ENCODE data around the gene CASD1. TPM values are rescaled to one million over a fixed set of nuclear protein-coding genes. Genes with fewer than 3 reads are reported as not detected.

CASD1 gene
- total and polyA plus RNA-seq, 2 of the 4 experiments (the other 2 are of a cell fraction): 4.0 to 4.5 TPM

DNA sequence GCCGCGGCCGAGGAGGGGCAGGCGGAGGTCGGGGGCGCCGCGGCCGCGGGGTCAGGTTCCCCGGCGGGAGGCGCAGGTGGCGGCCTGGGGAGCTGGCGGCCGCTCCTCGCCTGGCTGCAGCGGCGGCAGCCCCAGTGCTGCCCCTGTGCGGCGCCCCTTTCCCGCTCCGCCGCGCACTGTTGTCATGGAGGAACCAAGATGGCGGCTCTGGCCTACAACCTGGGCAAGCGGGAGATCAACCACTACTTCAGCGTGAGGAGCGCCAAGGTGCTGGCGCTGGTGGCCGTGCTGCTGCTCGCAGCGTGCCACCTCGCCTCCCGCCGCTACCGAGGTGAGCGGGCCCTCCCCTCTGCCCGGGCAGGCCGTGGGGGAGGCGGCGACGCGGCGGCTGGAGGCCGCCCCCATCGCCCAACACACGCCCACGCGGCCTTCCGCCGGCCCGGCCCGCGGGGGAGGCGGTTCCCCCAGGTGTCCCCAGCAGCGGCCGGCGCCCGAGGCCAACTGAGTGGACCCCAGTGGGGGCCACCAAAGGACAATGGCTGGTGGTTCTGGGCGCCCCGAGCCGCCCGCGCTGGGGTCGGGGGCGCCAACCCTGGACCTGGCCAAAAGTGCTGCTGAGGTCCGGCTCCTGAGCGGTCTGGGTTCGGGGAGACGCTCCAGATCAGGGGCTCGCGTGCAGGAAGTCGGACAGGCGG, 425 bp downstream of the CASD1 start:
- no peaks in the 10 kb centered on the region for H3K36me3 ChIP-seq (ENCODE audit: control insufficient read depth, insufficient read depth, low read length)
- in situ Hi-C loops (cut with MboI; ENCODE audit: low sequenced_read_pairs) (no loop called here), intact Hi-C loops (cut with micrococcal nuclease) (loop anchor here (1.0 to 10.0 kb wide), 2 partner anchors 61 to 145 kb away; partner anchors contain the start of gene SGCE), dilution Hi-C loops (cut with HindIII; ENCODE audit: low sequenced_read_pairs, unreplicated experiment) (no loop called here)
- H4K20me1 ChIP-seq (ENCODE audit: insufficient read depth, low read length): no peaks in the 10 kb centered on the region
- ChIA-PET POLR2A (ENCODE audit: unreplicated experiment) (interaction anchor here (0.7 kb wide), 1 partner anchor 214 kb away, joined by 3 read pairs; no protein-coding TSS in a partner anchor), CTCF (no interaction called here)
- peaks cover 14 to 18% of the 10 kb centered on the region in 2 experiments; a peak in 3 of 4 replicates for H3K79me1 ChIP-seq (ENCODE audit: low read depth in 1 of 2, low read length in 2 of 2)
- H2BK20ac ChIP-seq (ENCODE audit: low read depth, low read length): no peak overlapping the region
- ATAC-seq (ENCODE audit: low read depth) (peak; percentile 91), DNase-seq (peak; percentile 53)
- no peak overlapping the region for H3K23ac ChIP-seq (ENCODE audit: low read depth, low read length)
- H3K4me3 ChIP-seq (ENCODE audit: insufficient read depth, low read depth, low read length): peak overlapping the region; percentile 96
- no peak overlapping the region; the same call in 1 of the 2 replicates for H3K56ac ChIP-seq (ENCODE audit: extremely low read depth, insufficient read depth, low read length)
- peak overlapping the region; percentile 79 to 98; a peak in 3 of 4 replicates for H4K8ac ChIP-seq (ENCODE audit: low read depth in 2 of 2, low read length in 2 of 2)
- H2AK9ac ChIP-seq (replicated peaks; ENCODE audit: low read depth, low read length, poor library complexity): peak overlapping the region; percentile 94
- H3K4ac ChIP-seq (ENCODE audit: low read depth, low read length): peak overlapping the region; percentile 83
- peak overlapping the region; percentile 95 for H4K5ac ChIP-seq (ENCODE audit: low read depth, low read length)
- H2BK15ac ChIP-seq (ENCODE audit: low read depth, low read length): peak overlapping the region; percentile 91; the same call in 1 of the 3 replicates
- H3K9me3 ChIP-seq (ENCODE audit: control insufficient read depth, insufficient read depth, low read length): no peaks in the 10 kb centered on the region
- H3K14ac ChIP-seq (replicated peaks; ENCODE audit: low read depth, low read length): peak overlapping the region; percentile 25; the same call in 1 of the 2 replicates
- H3K9ac ChIP-seq (ENCODE audit: low read depth, low read length): peak overlapping the region; percentile 89
- H3K4me1 ChIP-seq (ENCODE audit: control insufficient read depth, insufficient read depth, low read length): peaks cover 3% of the 10 kb centered on the region
- H4K91ac ChIP-seq (ENCODE audit: insufficient read depth, low read depth, low read length): peak overlapping the region; percentile 92
- peak overlapping the region; percentile 93 for H3K18ac ChIP-seq (ENCODE audit: low read depth, low read length)
- no peak overlapping the region for H2AK5ac ChIP-seq (ENCODE audit: low read depth, low read length)
- BruUV-seq (replicated peaks): no TSS peak
- H3K27me3 ChIP-seq (ENCODE audit: control insufficient read depth, insufficient read depth, low read length): no peaks in the 10 kb centered on the region
- peak overlapping the region; percentile 88 for H3K4me2 ChIP-seq (ENCODE audit: low read depth, low read length)
- H3K27ac ChIP-seq (ENCODE audit: insufficient read depth, low read length): peak overlapping the region; percentile 90
- 0% methylated on average over 42 of the region's 75 CpGs; no CpG with 5 or more reads in 1 of the 2 experiments for WGBS, 2 experiments (ENCODE audit: extremely low coverage in 2 of 2, insufficient read length in 1 of 2)
- peak overlapping the region; percentile 89 for H2BK5ac ChIP-seq (ENCODE audit: low read depth, low read length, poor library complexity, severe bottlenecking)
- H2AFZ ChIP-seq (replicated peaks; ENCODE audit: low read length, poor library complexity): peak overlapping the region; percentile 100
- H2BK120ac ChIP-seq (ENCODE audit: low read depth, low read length): peak overlapping the region; percentile 80
- 0 out of 2 replicates have a peak, but pooled peaks cover 5% of the 10 kb centered on the region for H3K9me1 ChIP-seq (ENCODE audit: insufficient read depth, low read length)
- TF ChIP-seq POLR2A (IDR thresholded peaks at IDR 0.05; ENCODE audit: low read depth, low read length) (0 out of 2 replicates have a peak, but pooled peaks have one; percentile 45), NFE2L2 (IDR thresholded peaks at IDR 0.05; ENCODE audit: low read depth, low read length) (no peak), MAZ (IDR thresholded peaks at IDR 0.05; ENCODE audit: borderline replicate concordance, low read depth, low read length) (0 out of 2 replicates have a peak, but pooled peaks have one; percentile 28), CHD1 (IDR thresholded peaks at IDR 0.05; ENCODE audit: low read depth, low read length) (no peak), SMC3 (IDR thresholded peaks at IDR 0.05; ENCODE audit: low read depth, low read length) (no peak), RFX5 (IDR thresholded peaks at IDR 0.05; ENCODE audit: low read depth, low read length) (no peak), MAFK (IDR thresholded peaks at IDR 0.05; ENCODE audit: low read depth, low read length) (no peak), CEBPB (IDR thresholded peaks at IDR 0.05; ENCODE audit: low read depth, low read length) (no peak), BHLHE40 (IDR thresholded peaks at IDR 0.05; ENCODE audit: low read depth, low read length) (no peak), FOS (IDR thresholded peaks at IDR 0.05; ENCODE audit: low read depth, low read length) (no peak), RCOR1 (IDR thresholded peaks at IDR 0.05; ENCODE audit: insufficient replicate concordance, low read length) (no peak), RAD21 (IDR thresholded peaks at IDR 0.05; ENCODE audit: low read length) (peak; percentile 34)
- TF ChIP-seq, protein P1, sequence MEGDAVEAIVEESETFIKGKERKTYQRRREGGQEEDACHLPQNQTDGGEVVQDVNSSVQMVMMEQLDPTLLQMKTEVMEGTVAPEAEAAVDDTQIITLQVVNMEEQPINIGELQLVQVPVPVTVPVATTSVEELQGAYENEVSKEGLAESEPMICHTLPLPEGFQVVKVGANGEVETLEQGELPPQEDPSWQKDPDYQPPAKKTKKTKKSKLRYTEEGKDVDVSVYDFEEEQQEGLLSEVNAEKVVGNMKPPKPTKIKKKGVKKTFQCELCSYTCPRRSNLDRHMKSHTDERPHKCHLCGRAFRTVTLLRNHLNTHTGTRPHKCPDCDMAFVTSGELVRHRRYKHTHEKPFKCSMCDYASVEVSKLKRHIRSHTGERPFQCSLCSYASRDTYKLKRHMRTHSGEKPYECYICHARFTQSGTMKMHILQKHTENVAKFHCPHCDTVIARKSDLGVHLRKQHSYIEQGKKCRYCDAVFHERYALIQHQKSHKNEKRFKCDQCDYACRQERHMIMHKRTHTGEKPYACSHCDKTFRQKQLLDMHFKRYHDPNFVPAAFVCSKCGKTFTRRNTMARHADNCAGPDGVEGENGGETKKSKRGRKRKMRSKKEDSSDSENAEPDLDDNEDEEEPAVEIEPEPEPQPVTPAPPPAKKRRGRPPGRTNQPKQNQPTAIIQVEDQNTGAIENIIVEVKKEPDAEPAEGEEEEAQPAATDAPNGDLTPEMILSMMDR (conservative IDR thresholded peaks at IDR 0.05; ENCODE audit: low read depth, low read length): peak; percentile 39
- TF ChIP-seq, protein P2, sequence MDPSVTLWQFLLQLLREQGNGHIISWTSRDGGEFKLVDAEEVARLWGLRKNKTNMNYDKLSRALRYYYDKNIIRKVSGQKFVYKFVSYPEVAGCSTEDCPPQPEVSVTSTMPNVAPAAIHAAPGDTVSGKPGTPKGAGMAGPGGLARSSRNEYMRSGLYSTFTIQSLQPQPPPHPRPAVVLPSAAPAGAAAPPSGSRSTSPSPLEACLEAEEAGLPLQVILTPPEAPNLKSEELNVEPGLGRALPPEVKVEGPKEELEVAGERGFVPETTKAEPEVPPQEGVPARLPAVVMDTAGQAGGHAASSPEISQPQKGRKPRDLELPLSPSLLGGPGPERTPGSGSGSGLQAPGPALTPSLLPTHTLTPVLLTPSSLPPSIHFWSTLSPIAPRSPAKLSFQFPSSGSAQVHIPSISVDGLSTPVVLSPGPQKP (IDR thresholded peaks at IDR 0.05; ENCODE audit: borderline replicate concordance, low read depth, low read length): no peak
